GM12878 (cell line): ENCODE measurements around the gene TXNDC15. TPM values are rescaled to one million over a fixed set of nuclear protein-coding genes. Genes with fewer than 3 reads are reported as not detected.

ENCODE experiments used
- ATAC-seq: fragments of 200-7000 bp; cut with Tn5 transposase; 3 replicates; pipeline ENCODE4 v1.9.1; 2020; ENCODE audit warnings: mild to moderate bottlenecking, moderate library complexity
- BruUV-seq: library from RNA; stranded (reverse); fragments of 400-500 nt; replicated peaks from 2 replicates; lab custom pipeline; 2021; lab: Mats Ljungman, UMichigan
- CTCF ChIA-PET: fragments of 300-600 bp; sonication (Branson Sonifier 250); formaldehyde crosslinking; extraction: SDS; loops from one replicate; lab custom pipeline; 2021; ENCODE audit warnings: inconsistent platforms; lab: Yijun Ruan, JAX
- POLR2A ChIA-PET: fragments of 350-600 bp; formaldehyde crosslinking; extraction: SDS; loops from one replicate; lab custom pipeline; 2021; ENCODE audit warnings: inconsistent platforms; lab: Charles Lee
- RAD21 ChIA-PET: fragments of 300-600 bp; sonication (Branson Sonifier 250); formaldehyde crosslinking; loops from one replicate; lab custom pipeline; 2023; ENCODE audit warnings: antibody characterized with exemption; ENCODE audit not compliant: unreplicated experiment; lab: Charles Lee
- SMC1A ChIA-PET: fragments of 300-600 bp; sonication (Branson Sonifier 250); formaldehyde crosslinking; loops from one replicate; lab custom pipeline; 2023; ENCODE audit not compliant: unreplicated experiment, uncharacterized antibody; lab: Charles Lee
- DNase-seq: peaks from one replicate; pipeline ENCODE4 v3.0.0-alpha.2; 2011; ENCODE audit warnings: low read depth, low spot score
- FAIRE-seq: peaks from 3 replicates; lab custom pipeline; 2011; peaks lifted over from hg19 to GRCh38; lab: Jason Lieb, UNC
- H2AFZ ChIP-seq: 2 replicates; pipeline ENCODE4 v1.6.0; 2011; ENCODE audit warnings: low read depth, low read length, control low read depth; ENCODE audit not compliant: control insufficient read depth
- H3K27ac ChIP-seq: 2 replicates; pipeline ENCODE4 v1.5.1; 2011; ENCODE audit warnings: control low read depth; ENCODE audit not compliant: control insufficient read depth, insufficient read depth
- H3K27me3 ChIP-seq, 2 experiments: replicated peaks in 1 of 2; 2 replicates each; pipeline versions ENCODE4 v1.6.0 to v1.6.1; 2011; ENCODE audit warnings: low read length in 1 of 2; ENCODE audit not compliant: control insufficient read depth in 2 of 2, insufficient read depth in 2 of 2
- H3K36me3 ChIP-seq, 2 experiments: 2 replicates each; pipeline ENCODE4 v1.5.1; 2011; ENCODE audit warnings: low read length in 1 of 2; ENCODE audit not compliant: control insufficient read depth in 2 of 2, insufficient read depth in 2 of 2
- H3K4me1 ChIP-seq: 2 replicates; pipeline ENCODE4 v1.6.1; 2011; ENCODE audit warnings: mild to moderate bottlenecking, low read length, moderate library complexity, mixed read lengths; ENCODE audit not compliant: control insufficient read depth, insufficient read depth
- H3K4me2 ChIP-seq: 2 replicates; pipeline ENCODE4 v1.6.0; 2011; ENCODE audit warnings: control low read depth; ENCODE audit not compliant: control insufficient read depth, insufficient read depth
- H3K4me3 ChIP-seq: fragments of 200-600 bp; sonication (generic); 2 replicates; pipeline ENCODE4 v1.5.1; 2016
- H3K79me2 ChIP-seq: 2 replicates; pipeline ENCODE4 v1.6.0; 2011; ENCODE audit warnings: low read length; ENCODE audit not compliant: control insufficient read depth, insufficient read depth
- H3K9ac ChIP-seq: 2 replicates; pipeline ENCODE4 v1.8.0; 2011; ENCODE audit warnings: low read length, control low read depth, mixed read lengths; ENCODE audit not compliant: control insufficient read depth, insufficient read depth
- H3K9me3 ChIP-seq: replicated peaks from 3 replicates; pipeline ENCODE4 v1.5.1; 2011; ENCODE audit warnings: mild to moderate bottlenecking, low read length; ENCODE audit not compliant: control insufficient read depth, insufficient read depth
- H4K20me1 ChIP-seq: 2 replicates; pipeline ENCODE4 v1.6.0; 2011; ENCODE audit not compliant: control insufficient read depth, insufficient read depth
- ETV6 ChIP-seq, 2 experiments: fragments of 450-650 bp in 1 of 2; IDR thresholded peaks in 1 of 2; conservative IDR thresholded peaks in 1 of 2; 2 replicates each; pipeline ENCODE4 v1.6.1; 2014; ENCODE audit warnings: antibody characterized with exemption in 1 of 2, borderline replicate concordance in 1 of 2, low read depth in 1 of 2, mild to moderate bottlenecking in 1 of 2, moderate library complexity in 1 of 2
- FOXK2 ChIP-seq: fragments of 450-650 bp; IDR thresholded peaks from 2 replicates; pipeline ENCODE4 v1.6.1; 2017; ENCODE audit warnings: mild to moderate bottlenecking, moderate library complexity
- NR2C2 ChIP-seq: IDR thresholded peaks from 2 replicates; pipeline ENCODE4 v1.6.1; 2011; ENCODE audit warnings: borderline replicate concordance, low read depth; ENCODE audit not compliant: control insufficient read depth, insufficient read length
- POLR2A ChIP-seq: IDR thresholded peaks from 2 replicates; pipeline ENCODE4 v1.6.1; 2011; ENCODE audit warnings: low read depth, mild to moderate bottlenecking, low read length
- POLR2AphosphoS2 ChIP-seq: IDR thresholded peaks from 2 replicates; pipeline ENCODE4 v1.6.1; 2011; ENCODE audit warnings: low read depth, mild to moderate bottlenecking, low read length, improper control_type of control experiment, moderate library complexity
- RUNX3 ChIP-seq: IDR thresholded peaks from 2 replicates; pipeline ENCODE4 v1.6.1; 2012; ENCODE audit warnings: low read length, inconsistent platforms
- SPI1 ChIP-seq: IDR thresholded peaks from 2 replicates; pipeline ENCODE4 v1.6.1; 2011; ENCODE audit warnings: low read depth, mild to moderate bottlenecking, low read length, moderate library complexity, borderline replicate concordance; ENCODE audit not compliant: insufficient read depth
- SUZ12 ChIP-seq: fragments of 200-600 bp; sonication (generic); IDR thresholded peaks from one replicate; pipeline ENCODE4 v1.6.1; 2018; ENCODE audit warnings: antibody characterized with exemption, mild to moderate bottlenecking; ENCODE audit not compliant: unreplicated experiment
- TBL1XR1 ChIP-seq: IDR thresholded peaks from 2 replicates; pipeline ENCODE4 v1.6.1; 2012; ENCODE audit warnings: low read depth, low read length, improper control_type of control experiment
- YY1 ChIP-seq: IDR thresholded peaks from 2 replicates; pipeline ENCODE4 v1.6.1; 2011; ENCODE audit warnings: low read depth, mild to moderate bottlenecking, low read length
- WGBS: methylation state at CpG from one replicate; pipeline ENCODE4 v1.1.6; 2016; ENCODE audit warnings: low lambda C conversion rate; ENCODE audit not compliant: insufficient replicate concordance, insufficient coverage; ENCODE audit errors: missing lambda C conversion rate; 5-methylcytosine and 5-hydroxymethylcytosine counted together
- in situ Hi-C: fragments of 300-500 bp; cut with MboI; formaldehyde crosslinking; loops from 9 replicates; pipeline ENCODE4 v1.14.3; 2018; ENCODE audit warnings: mixed read lengths
- intact Hi-C: fragments of 100-400 bp; cut with micrococcal nuclease; formaldehyde crosslinking; loops from one replicate; pipeline ENCODE4 v1.14.2; 2022; ENCODE audit not compliant: unreplicated experiment
- polyA plus RNA-seq, 11 experiments: library from polyadenylated mRNA; depleted of rRNA in 4 of 11; unstranded in 6 of 11; stranded (reverse) in 5 of 11; fragments of >200 nt; fragmentation: Nextera tagmentation in 4 of 11; fragmentation: Illumina TruSeq in 1 of 11; extraction: Ambion mirVana in 4 of 11; extraction: Trizol in 1 of 11; gene quantifications; 1 replicate in 1 of 11; 2 replicates in 10 of 11; pipeline versions ENCODE4 v1.2.1 to v1.2.3, GENCODE V29; 2011 to 2016; ENCODE audit warnings: inconsistent platforms in 2 of 11, missing spikeins in 2 of 11, low read depth in 1 of 11
- total RNA-seq, 4 experiments: library from RNA; depleted of rRNA in 3 of 4; stranded (reverse); fragments of >200 nt in 3 of 4; fragmentation: Illumina TruSeq in 1 of 4; extraction: Trizol in 1 of 4; gene quantifications; 2 replicates each; pipeline versions ENCODE4 v1.2.1 to v1.2.3, GENCODE V29; 2013 to 2021
- TF ChIP-seq, protein P1 (sequence below): IDR thresholded peaks from 2 replicates; pipeline ENCODE4 v1.6.1; 2012; ENCODE audit warnings: low read length, inconsistent platforms
- TF ChIP-seq, protein P2 (sequence below): fragments of 150-350 bp; IDR thresholded peaks from 2 replicates; pipeline ENCODE4 v1.6.1; 2014; ENCODE audit warnings: mild to moderate bottlenecking, low read depth, low read length
- TF ChIP-seq, protein P3 (sequence below): fragments of 450-650 bp; IDR thresholded peaks from 2 replicates; pipeline ENCODE4 v1.6.1; 2016; ENCODE audit warnings: mild to moderate bottlenecking
- TF ChIP-seq, protein P4 (sequence below): fragments of 150-350 bp; IDR thresholded peaks from 2 replicates; pipeline ENCODE4 v1.6.1; 2016; ENCODE audit warnings: low read depth, low read length
- TF ChIP-seq, protein P5 (sequence below): IDR thresholded peaks from 2 replicates; pipeline ENCODE4 v1.6.1; 2011; ENCODE audit warnings: borderline replicate concordance, low read depth, mild to moderate bottlenecking, moderate library complexity, low read length; ENCODE audit not compliant: insufficient read depth, poor library complexity, severe bottlenecking

Gene TXNDC15
- total and polyA plus RNA-seq, 10 of the 15 experiments (the other 5 are each of a cell fraction or from before 2014, with no cell fraction given): 8.1 to 60.6 (median 38.1) TPM

DNA sequence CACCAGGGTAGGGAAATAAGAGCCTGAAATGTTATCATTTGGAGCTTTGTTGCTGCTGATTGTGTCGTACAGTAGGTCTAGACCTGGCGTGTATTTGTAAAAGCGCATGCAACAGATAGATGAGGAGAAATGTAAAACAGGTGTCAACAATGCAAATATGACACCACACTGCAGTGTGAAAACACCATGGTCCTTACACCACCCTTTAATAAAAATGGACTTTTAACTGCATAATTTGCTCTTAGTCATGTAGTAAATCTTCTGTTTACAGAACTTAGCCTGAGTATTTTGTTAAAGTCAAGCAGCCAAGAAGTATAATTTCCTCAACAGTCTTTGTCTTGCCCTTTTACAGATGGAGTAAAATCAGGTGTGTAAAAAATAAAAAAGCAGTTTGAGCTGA lies 44.7 kb downstream of the TXNDC15 start:
- no peak for ATAC-seq
- POLR2A ChIA-PET: interaction anchor here (0.6 kb wide), 1 partner anchor 55 kb away, joined by 3 read pairs; no protein-coding TSS in a partner anchor
- RAD21 ChIA-PET: no interaction called here
- TF ChIP-seq POLR2AphosphoS2 (no peak), YY1 (no peak), RUNX3 (no peak), SPI1 (no peak), SUZ12 (no peak), FOXK2 (no peak), TBL1XR1 (no peak), ETV6 (conservative IDR thresholded peaks at IDR 0.05 in 1 of 2, IDR thresholded peaks at IDR 0.05 in 1 of 2; ENCODE audit: borderline replicate concordance in 1 of 2, low read depth in 1 of 2) (no peak), NR2C2 (no peak), POLR2A (no peak)
- TF ChIP-seq, protein P1, sequence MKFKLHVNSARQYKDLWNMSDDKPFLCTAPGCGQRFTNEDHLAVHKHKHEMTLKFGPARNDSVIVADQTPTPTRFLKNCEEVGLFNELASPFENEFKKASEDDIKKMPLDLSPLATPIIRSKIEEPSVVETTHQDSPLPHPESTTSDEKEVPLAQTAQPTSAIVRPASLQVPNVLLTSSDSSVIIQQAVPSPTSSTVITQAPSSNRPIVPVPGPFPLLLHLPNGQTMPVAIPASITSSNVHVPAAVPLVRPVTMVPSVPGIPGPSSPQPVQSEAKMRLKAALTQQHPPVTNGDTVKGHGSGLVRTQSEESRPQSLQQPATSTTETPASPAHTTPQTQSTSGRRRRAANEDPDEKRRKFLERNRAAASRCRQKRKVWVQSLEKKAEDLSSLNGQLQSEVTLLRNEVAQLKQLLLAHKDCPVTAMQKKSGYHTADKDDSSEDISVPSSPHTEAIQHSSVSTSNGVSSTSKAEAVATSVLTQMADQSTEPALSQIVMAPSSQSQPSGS: no peak
- TF ChIP-seq, protein P2, sequence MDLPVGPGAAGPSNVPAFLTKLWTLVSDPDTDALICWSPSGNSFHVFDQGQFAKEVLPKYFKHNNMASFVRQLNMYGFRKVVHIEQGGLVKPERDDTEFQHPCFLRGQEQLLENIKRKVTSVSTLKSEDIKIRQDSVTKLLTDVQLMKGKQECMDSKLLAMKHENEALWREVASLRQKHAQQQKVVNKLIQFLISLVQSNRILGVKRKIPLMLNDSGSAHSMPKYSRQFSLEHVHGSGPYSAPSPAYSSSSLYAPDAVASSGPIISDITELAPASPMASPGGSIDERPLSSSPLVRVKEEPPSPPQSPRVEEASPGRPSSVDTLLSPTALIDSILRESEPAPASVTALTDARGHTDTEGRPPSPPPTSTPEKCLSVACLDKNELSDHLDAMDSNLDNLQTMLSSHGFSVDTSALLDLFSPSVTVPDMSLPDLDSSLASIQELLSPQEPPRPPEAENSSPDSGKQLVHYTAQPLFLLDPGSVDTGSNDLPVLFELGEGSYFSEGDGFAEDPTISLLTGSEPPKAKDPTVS: no peak
- TF ChIP-seq, protein P3, sequence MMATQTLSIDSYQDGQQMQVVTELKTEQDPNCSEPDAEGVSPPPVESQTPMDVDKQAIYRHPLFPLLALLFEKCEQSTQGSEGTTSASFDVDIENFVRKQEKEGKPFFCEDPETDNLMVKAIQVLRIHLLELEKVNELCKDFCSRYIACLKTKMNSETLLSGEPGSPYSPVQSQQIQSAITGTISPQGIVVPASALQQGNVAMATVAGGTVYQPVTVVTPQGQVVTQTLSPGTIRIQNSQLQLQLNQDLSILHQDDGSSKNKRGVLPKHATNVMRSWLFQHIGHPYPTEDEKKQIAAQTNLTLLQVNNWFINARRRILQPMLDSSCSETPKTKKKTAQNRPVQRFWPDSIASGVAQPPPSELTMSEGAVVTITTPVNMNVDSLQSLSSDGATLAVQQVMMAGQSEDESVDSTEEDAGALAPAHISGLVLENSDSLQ: no peak
- TF ChIP-seq, protein P4, sequence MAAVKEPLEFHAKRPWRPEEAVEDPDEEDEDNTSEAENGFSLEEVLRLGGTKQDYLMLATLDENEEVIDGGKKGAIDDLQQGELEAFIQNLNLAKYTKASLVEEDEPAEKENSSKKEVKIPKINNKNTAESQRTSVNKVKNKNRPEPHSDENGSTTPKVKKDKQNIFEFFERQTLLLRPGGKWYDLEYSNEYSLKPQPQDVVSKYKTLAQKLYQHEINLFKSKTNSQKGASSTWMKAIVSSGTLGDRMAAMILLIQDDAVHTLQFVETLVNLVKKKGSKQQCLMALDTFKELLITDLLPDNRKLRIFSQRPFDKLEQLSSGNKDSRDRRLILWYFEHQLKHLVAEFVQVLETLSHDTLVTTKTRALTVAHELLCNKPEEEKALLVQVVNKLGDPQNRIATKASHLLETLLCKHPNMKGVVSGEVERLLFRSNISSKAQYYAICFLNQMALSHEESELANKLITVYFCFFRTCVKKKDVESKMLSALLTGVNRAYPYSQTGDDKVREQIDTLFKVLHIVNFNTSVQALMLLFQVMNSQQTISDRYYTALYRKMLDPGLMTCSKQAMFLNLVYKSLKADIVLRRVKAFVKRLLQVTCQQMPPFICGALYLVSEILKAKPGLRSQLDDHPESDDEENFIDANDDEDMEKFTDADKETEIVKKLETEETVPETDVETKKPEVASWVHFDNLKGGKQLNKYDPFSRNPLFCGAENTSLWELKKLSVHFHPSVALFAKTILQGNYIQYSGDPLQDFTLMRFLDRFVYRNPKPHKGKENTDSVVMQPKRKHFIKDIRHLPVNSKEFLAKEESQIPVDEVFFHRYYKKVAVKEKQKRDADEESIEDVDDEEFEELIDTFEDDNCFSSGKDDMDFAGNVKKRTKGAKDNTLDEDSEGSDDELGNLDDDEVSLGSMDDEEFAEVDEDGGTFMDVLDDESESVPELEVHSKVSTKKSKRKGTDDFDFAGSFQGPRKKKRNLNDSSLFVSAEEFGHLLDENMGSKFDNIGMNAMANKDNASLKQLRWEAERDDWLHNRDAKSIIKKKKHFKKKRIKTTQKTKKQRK: no peak
- TF ChIP-seq, protein P5, sequence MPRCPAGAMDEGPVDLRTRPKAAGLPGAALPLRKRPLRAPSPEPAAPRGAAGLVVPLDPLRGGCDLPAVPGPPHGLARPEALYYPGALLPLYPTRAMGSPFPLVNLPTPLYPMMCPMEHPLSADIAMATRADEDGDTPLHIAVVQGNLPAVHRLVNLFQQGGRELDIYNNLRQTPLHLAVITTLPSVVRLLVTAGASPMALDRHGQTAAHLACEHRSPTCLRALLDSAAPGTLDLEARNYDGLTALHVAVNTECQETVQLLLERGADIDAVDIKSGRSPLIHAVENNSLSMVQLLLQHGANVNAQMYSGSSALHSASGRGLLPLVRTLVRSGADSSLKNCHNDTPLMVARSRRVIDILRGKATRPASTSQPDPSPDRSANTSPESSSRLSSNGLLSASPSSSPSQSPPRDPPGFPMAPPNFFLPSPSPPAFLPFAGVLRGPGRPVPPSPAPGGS: no peak

More for the DNA sequence above, 44.7 kb downstream of the TXNDC15 start:
- ChIA-PET SMC1A (interaction anchor here (0.8 kb wide), 1 partner anchor 14 kb away, joined by 3 read pairs; the partner anchor contains the start of gene PCBD2), CTCF (interaction anchor here (0.5 to 2.2 kb wide), 3 partner anchors 27 to 273 kb away, joined by 3 to 6 read pairs (median 3); no protein-coding TSS in a partner anchor)
- Histone ChIP-seq H3K27me3 (no peaks in the 10 kb centered on the region), H2AFZ (no peak overlapping the region), H3K27ac (no peak overlapping the region), H3K79me2 (no peaks in the 10 kb centered on the region), H3K9ac (no peak overlapping the region), H3K9me3 (no peaks in the 10 kb centered on the region), H3K4me3 (no peak overlapping the region), H4K20me1 (no peaks in the 10 kb centered on the region), H3K4me1 (no peaks in the 10 kb centered on the region), H3K36me3 (peaks cover 3 to 4% of the 10 kb centered on the region in 2 experiments; a peak in 3 of 4 replicates), H3K4me2 (no peak overlapping the region)
- DNase-seq (no peak), FAIRE-seq (no peak)
- in situ Hi-C loops: no loop called here
- WGBS: 98% methylated on average over 3 of the region's 3 CpGs
- intact Hi-C loops: no loop called here
- no TSS peak for BruUV-seq
